ENCODE results near the gene ASAP2.
"Not testable (repeated sequence)": the region's sequence is repeated elsewhere in the genome, so short reads cannot be mapped to it uniquely, and the experiment has no call there.

The ASAP2 gene

GRCh38 chr2:9256147-9256546 is 49.5 kb downstream of the ASAP2 start:
- DNase-seq, result no peak

- DNase-seq, result no peak
These were observed 50.0 kb downstream of the ASAP2 start for GRCh38 chr2:9256570-9257043.

GRCh38 chr2:9258501-9258900 is 51.9 kb downstream of the ASAP2 start:
- DNase-seq, result no peak

GRCh38 chr2:9258953-9259399 is 52.4 kb downstream of the ASAP2 start:
- DNase-seq, result no peak

GRCh38 chr2:9260464-9260918 is 53.9 kb downstream of the ASAP2 start:
- no peak for DNase-seq

- no peak for DNase-seq
These were observed 54.7 kb downstream of the ASAP2 start for GRCh38 chr2:9261231-9261883.

- DNase-seq, result no peak
These were observed 56.1 kb downstream of the ASAP2 start for GRCh38 chr2:9262671-9263171.

- DNase-seq, result no peak
These were observed 56.8 kb downstream of the ASAP2 start for GRCh38 chr2:9263428-9263827.

GRCh38 chr2:9264301-9264700 is 57.7 kb downstream of the ASAP2 start:
- no peak for DNase-seq

- no peak for DNase-seq
These were observed 60.1 kb downstream of the ASAP2 start for GRCh38 chr2:9266711-9267110.

GRCh38 chr2:9267286-9267685 is 60.7 kb downstream of the ASAP2 start:
- not testable (repeated sequence) for DNase-seq

GRCh38 chr2:9268301-9269080 is 61.9 kb downstream of the ASAP2 start:
- no peak for DNase-seq

GRCh38 chr2:9269295-9269694 is 62.7 kb downstream of the ASAP2 start:
- no peak for DNase-seq

- no peak for DNase-seq
These were observed 63.2 kb downstream of the ASAP2 start for GRCh38 chr2:9269695-9270360.

- no peak for DNase-seq
These were observed 64.5 kb downstream of the ASAP2 start for GRCh38 chr2:9271091-9271490.

- no peak for DNase-seq
These were observed 65.1 kb downstream of the ASAP2 start for GRCh38 chr2:9271691-9272090.

- DNase-seq, result no peak
These were observed 67.0 kb downstream of the ASAP2 start for GRCh38 chr2:9273486-9274130.

GRCh38 chr2:9274701-9275343 is 68.2 kb downstream of the ASAP2 start:
- DNase-seq, result no peak

GRCh38 chr2:9275399-9275798 is 68.8 kb downstream of the ASAP2 start:
- DNase-seq, result no peak

GRCh38 chr2:9276074-9276473 is 69.5 kb downstream of the ASAP2 start:
- DNase-seq, result no peak

GRCh38 chr2:9276901-9277451 is 70.4 kb downstream of the ASAP2 start:
- DNase-seq, result no peak

- no peak for DNase-seq
These were observed 71.8 kb downstream of the ASAP2 start for GRCh38 chr2:9278439-9278838.

All from NCI-H2081 (cell line).